Glutamatergic neuron (in vitro differentiated cells): ENCODE data around the gene NEK10. TPM values are rescaled to one million over a fixed set of nuclear protein-coding genes. Genes with fewer than 3 reads are reported as not detected.

Experiments used
- DNase-seq: peaks from one replicate; pipeline ENCODE4 v3.0.0; 2022
- H3K27ac Mint-ChIP-seq: one replicate; pipeline ENCODE4 v1.8.0; 2020; ENCODE audit warnings: mild to moderate bottlenecking, mixed read lengths, inconsistent platforms; ENCODE audit not compliant: unreplicated experiment
- H3K27me3 Mint-ChIP-seq: one replicate; pipeline ENCODE4 v1.8.0; 2020; ENCODE audit warnings: mild to moderate bottlenecking, moderate library complexity, mixed read lengths, inconsistent platforms; ENCODE audit not compliant: unreplicated experiment
- H3K36me3 Mint-ChIP-seq: one replicate; pipeline ENCODE4 v1.8.0; 2020; ENCODE audit warnings: mild to moderate bottlenecking, mixed read lengths, inconsistent platforms; ENCODE audit not compliant: unreplicated experiment
- H3K4me1 Mint-ChIP-seq: one replicate; pipeline ENCODE4 v1.8.0; 2020; ENCODE audit warnings: mild to moderate bottlenecking, low read depth, mixed read lengths, inconsistent platforms; ENCODE audit not compliant: unreplicated experiment
- H3K4me3 Mint-ChIP-seq: one replicate; pipeline ENCODE4 v1.8.0; 2020; ENCODE audit warnings: mild to moderate bottlenecking, mixed read lengths, inconsistent platforms; ENCODE audit not compliant: unreplicated experiment
- H3K9me3 Mint-ChIP-seq: one replicate; pipeline ENCODE4 v1.8.0; 2020; ENCODE audit warnings: mild to moderate bottlenecking, moderate library complexity, mixed read lengths, inconsistent platforms; ENCODE audit not compliant: unreplicated experiment
- total RNA-seq: library from RNA; stranded (reverse); fragmentation: NEBNext Ultra II Directional; extraction: Animal tissue kit (Norgen Biotek cat#: 25700); gene quantifications from one replicate; pipeline ENCODE4 v1.2.1, GENCODE V29; 2021; ENCODE audit not compliant: unreplicated experiment
- TF ChIP-seq, protein P1 (sequence below): fragments of 200-600 bp; sonication (generic); IDR thresholded peaks from one replicate; pipeline ENCODE4 v1.5.0; 2021; ENCODE audit not compliant: partially characterized antibody, unreplicated experiment

The NEK10 gene
- total RNA-seq, 1 donor from 2014 or later = 1.5 TPM

GRCh38 chr3:27322634-27323033, 46.5 kb downstream of the NEK10 start:
- Mint-ChIP-seq H3K4me1 (no peaks in the 10 kb centered on the region), H3K4me3 (no peak overlapping the region), H3K9me3 (no peaks in the 10 kb centered on the region), H3K27me3 (peaks cover 3% of the 10 kb centered on the region), H3K27ac (no peak overlapping the region), H3K36me3 (no peaks in the 10 kb centered on the region)
- TF ChIP-seq, protein P1, sequence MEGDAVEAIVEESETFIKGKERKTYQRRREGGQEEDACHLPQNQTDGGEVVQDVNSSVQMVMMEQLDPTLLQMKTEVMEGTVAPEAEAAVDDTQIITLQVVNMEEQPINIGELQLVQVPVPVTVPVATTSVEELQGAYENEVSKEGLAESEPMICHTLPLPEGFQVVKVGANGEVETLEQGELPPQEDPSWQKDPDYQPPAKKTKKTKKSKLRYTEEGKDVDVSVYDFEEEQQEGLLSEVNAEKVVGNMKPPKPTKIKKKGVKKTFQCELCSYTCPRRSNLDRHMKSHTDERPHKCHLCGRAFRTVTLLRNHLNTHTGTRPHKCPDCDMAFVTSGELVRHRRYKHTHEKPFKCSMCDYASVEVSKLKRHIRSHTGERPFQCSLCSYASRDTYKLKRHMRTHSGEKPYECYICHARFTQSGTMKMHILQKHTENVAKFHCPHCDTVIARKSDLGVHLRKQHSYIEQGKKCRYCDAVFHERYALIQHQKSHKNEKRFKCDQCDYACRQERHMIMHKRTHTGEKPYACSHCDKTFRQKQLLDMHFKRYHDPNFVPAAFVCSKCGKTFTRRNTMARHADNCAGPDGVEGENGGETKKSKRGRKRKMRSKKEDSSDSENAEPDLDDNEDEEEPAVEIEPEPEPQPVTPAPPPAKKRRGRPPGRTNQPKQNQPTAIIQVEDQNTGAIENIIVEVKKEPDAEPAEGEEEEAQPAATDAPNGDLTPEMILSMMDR = no peak
- no peak for DNase-seq

- Mint-ChIP-seq H3K9me3 (no peaks in the 10 kb centered on the region), H3K27ac (no peak overlapping the region), H3K4me3 (no peak overlapping the region), H3K27me3 (peaks cover 3% of the 10 kb centered on the region), H3K4me1 (no peaks in the 10 kb centered on the region), H3K36me3 (no peaks in the 10 kb centered on the region)
- DNase-seq = no peak
- TF ChIP-seq, protein P1 = no peak
Measured at GRCh38 chr3:27319847-27320526, 49.2 kb downstream of the NEK10 start.

DNA sequence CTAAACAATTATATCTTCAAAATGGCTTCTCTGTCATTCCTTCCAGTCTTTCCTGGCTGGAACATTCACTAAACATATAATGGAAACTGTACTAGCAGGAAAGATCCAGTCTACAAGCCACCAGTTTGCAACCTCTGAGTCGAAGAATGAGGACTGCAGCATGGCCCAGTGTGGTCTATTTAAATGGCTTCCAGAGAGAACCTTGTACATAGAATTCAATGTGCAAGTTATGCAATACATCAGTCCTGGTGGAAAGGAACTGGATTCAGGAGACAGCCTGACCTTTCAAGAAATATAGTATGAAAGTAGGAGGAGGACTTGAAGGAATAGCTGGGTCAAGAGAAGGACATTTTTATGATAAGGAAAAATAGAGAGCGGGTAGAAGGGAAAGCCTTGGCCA, 49.9 kb downstream of the NEK10 start:
- no peak overlapping the region for H3K4me3 Mint-ChIP-seq
- H3K36me3 Mint-ChIP-seq = no peaks in the 10 kb centered on the region
- no peak for DNase-seq
- TF ChIP-seq, protein P1 = no peak
- no peaks in the 10 kb centered on the region for H3K9me3 Mint-ChIP-seq
- H3K27me3 Mint-ChIP-seq = no peaks in the 10 kb centered on the region
- H3K4me1 Mint-ChIP-seq = no peaks in the 10 kb centered on the region
- H3K27ac Mint-ChIP-seq = no peak overlapping the region

DNA sequence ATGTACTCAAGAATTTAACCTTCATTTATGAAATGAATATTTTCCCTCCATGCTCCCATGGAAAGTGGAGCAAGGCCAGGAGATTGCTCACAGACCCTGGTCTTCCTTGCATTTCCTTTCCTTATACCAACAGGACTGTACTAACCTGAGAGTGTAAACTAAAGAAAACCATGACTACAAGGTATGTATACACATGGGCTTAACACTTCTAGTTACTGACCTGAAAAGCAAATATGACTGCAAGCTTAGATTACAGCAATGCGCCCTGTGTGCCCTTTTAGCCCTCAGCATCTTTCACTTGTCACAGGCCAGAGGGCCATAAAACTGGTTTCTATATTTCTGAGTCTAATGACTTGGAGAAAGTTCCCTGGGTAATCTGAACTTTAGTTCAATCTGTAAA, 52.1 kb downstream of the NEK10 start:
- Mint-ChIP-seq H3K4me1 (no peaks in the 10 kb centered on the region), H3K36me3 (no peaks in the 10 kb centered on the region), H3K27me3 (no peaks in the 10 kb centered on the region), H3K4me3 (no peak overlapping the region), H3K27ac (no peak overlapping the region), H3K9me3 (no peaks in the 10 kb centered on the region)
- TF ChIP-seq, protein P1 = no peak
- no peak for DNase-seq

DNA sequence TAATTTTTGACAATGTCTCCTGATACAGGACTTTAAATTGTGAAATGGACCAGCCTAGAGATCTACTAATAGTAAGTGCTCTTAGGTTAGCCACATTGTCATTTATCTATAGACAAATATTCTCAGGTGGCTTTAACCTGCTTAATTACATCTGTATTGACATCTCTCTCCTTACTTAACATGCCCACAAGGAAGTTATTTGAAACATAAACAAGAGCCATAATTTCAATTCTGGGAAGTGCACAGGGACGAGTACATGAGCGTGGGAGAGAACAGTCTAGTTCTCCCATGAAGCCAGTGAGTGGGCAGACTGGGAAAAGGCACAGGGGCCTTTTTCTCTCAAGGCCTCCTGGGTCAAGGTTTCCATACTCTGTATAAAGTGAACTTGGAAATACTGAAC, 54.2 kb downstream of the NEK10 start:
- Mint-ChIP-seq H3K4me1 (no peaks in the 10 kb centered on the region), H3K27me3 (no peaks in the 10 kb centered on the region), H3K4me3 (no peak overlapping the region), H3K9me3 (no peaks in the 10 kb centered on the region), H3K36me3 (no peaks in the 10 kb centered on the region), H3K27ac (no peak overlapping the region)
- no peak for DNase-seq
- TF ChIP-seq, protein P1 = no peak
